IMR-90 (cell line): Measurements from ENCODE around the gene IER5. TPM values are rescaled to one million over a fixed set of nuclear protein-coding genes. Genes with fewer than 3 reads are reported as not detected.

ENCODE experiments used
- ATAC-seq: fragments of 200-7000 bp; cut with Tn5 transposase; 2 replicates; pipeline ENCODE4 v1.9.1; 2020; ENCODE audit warnings: low read depth, mild to moderate bottlenecking, moderate library complexity
- BruUV-seq: library from RNA; stranded (reverse); fragments of 400-500 nt; replicated peaks from 2 replicates; lab custom pipeline; 2021; lab: Mats Ljungman, UMichigan
- CTCF ChIA-PET: fragments of 300-600 bp; formaldehyde crosslinking; extraction: SDS; loops from one replicate; lab custom pipeline; 2021; ENCODE audit warnings: antibody characterized with exemption; lab: Yijun Ruan, JAX
- POLR2A ChIA-PET: fragments of 300-600 bp; sonication (Branson Sonifier 250); formaldehyde crosslinking; loops from one replicate; lab custom pipeline; 2022; ENCODE audit warnings: antibody characterized with exemption; ENCODE audit not compliant: unreplicated experiment; lab: Charles Lee
- DNase-seq: peaks from one replicate; pipeline ENCODE4 v3.0.0; 2013
- H2AFZ ChIP-seq: replicated peaks from 2 replicates; pipeline ENCODE3; 2013; ENCODE audit warnings: low read length, mild to moderate bottlenecking; ENCODE audit not compliant: poor library complexity
- H2AK5ac ChIP-seq: 2 replicates; pipeline ENCODE4 v1.6.1; 2013; ENCODE audit warnings: low read depth, low read length, inconsistent platforms
- H2AK9ac ChIP-seq: replicated peaks from 2 replicates; pipeline ENCODE3; 2013; ENCODE audit warnings: mild to moderate bottlenecking, low read depth, low read length, moderate library complexity; ENCODE audit not compliant: poor library complexity
- H2BK120ac ChIP-seq: 2 replicates; pipeline ENCODE4 v1.6.1; 2013; ENCODE audit warnings: low read depth, low read length, inconsistent platforms
- H2BK15ac ChIP-seq: 3 replicates; pipeline ENCODE4 v1.6.1; 2013; ENCODE audit warnings: low read depth, low read length, inconsistent platforms
- H2BK20ac ChIP-seq: 2 replicates; pipeline ENCODE4 v1.6.1; 2013; ENCODE audit warnings: low read depth, mild to moderate bottlenecking, inconsistent platforms, low read length, moderate library complexity
- H2BK5ac ChIP-seq: 2 replicates; pipeline ENCODE4 v1.6.1; 2013; ENCODE audit warnings: mild to moderate bottlenecking, low read depth, low read length, inconsistent platforms; ENCODE audit not compliant: poor library complexity, severe bottlenecking
- H3K14ac ChIP-seq: replicated peaks from 2 replicates; pipeline ENCODE4 v1.6.1; 2013; ENCODE audit warnings: low read depth, low read length, inconsistent platforms
- H3K18ac ChIP-seq: 2 replicates; pipeline ENCODE4 v1.6.1; 2013; ENCODE audit warnings: low read depth, low read length, control low read depth
- H3K23ac ChIP-seq: 2 replicates; pipeline ENCODE4 v1.6.1; 2013; ENCODE audit warnings: low read depth, low read length, inconsistent platforms
- H3K27ac ChIP-seq: 2 replicates; pipeline ENCODE4 v1.5.1; 2013; ENCODE audit warnings: mild to moderate bottlenecking, control low read depth, low read length; ENCODE audit not compliant: insufficient read depth
- H3K27me3 ChIP-seq: 2 replicates; pipeline ENCODE4 v1.6.1; 2013; ENCODE audit warnings: low read length; ENCODE audit not compliant: control insufficient read depth, insufficient read depth
- H3K36me3 ChIP-seq: 2 replicates; pipeline ENCODE4 v1.6.1; 2013; ENCODE audit warnings: low read length, mixed read lengths; ENCODE audit not compliant: control insufficient read depth, insufficient read depth
- H3K4ac ChIP-seq: 2 replicates; pipeline ENCODE4 v1.6.1; 2013; ENCODE audit warnings: low read depth, low read length, inconsistent platforms
- H3K4me1 ChIP-seq: 2 replicates; pipeline ENCODE4 v1.6.1; 2013; ENCODE audit warnings: low read length, mixed read lengths; ENCODE audit not compliant: control insufficient read depth, insufficient read depth
- H3K4me2 ChIP-seq: 2 replicates; pipeline ENCODE4 v1.6.1; 2013; ENCODE audit warnings: low read depth, mild to moderate bottlenecking, control low read depth, low read length, moderate library complexity
- H3K4me3 ChIP-seq: 2 replicates; pipeline ENCODE4 v1.5.1; 2013; ENCODE audit warnings: low read depth, mild to moderate bottlenecking, control low read depth, low read length, moderate library complexity; ENCODE audit not compliant: insufficient read depth
- H3K56ac ChIP-seq: 2 replicates; pipeline ENCODE4 v1.6.1; 2013; ENCODE audit warnings: low read length, inconsistent platforms; ENCODE audit not compliant: insufficient read depth; ENCODE audit errors: extremely low read depth
- H3K79me1 ChIP-seq, 2 experiments: 2 replicates each; pipeline ENCODE4 v1.6.1; 2013; ENCODE audit warnings: low read length in 2 of 2, inconsistent platforms in 1 of 2, low read depth in 1 of 2
- H3K9ac ChIP-seq: 2 replicates; pipeline ENCODE4 v1.6.1; 2013; ENCODE audit warnings: low read depth, low read length, control low read depth
- H3K9me1 ChIP-seq: 2 replicates; pipeline ENCODE4 v1.6.1; 2013; ENCODE audit warnings: low read length, inconsistent platforms; ENCODE audit not compliant: insufficient read depth
- H3K9me3 ChIP-seq: 2 replicates; pipeline ENCODE4 v1.6.1; 2013; ENCODE audit warnings: low read length; ENCODE audit not compliant: control insufficient read depth, insufficient read depth
- H4K20me1 ChIP-seq: 2 replicates; pipeline ENCODE4 v1.6.1; 2013; ENCODE audit warnings: low read length, inconsistent platforms; ENCODE audit not compliant: insufficient read depth
- H4K5ac ChIP-seq: 2 replicates; pipeline ENCODE4 v1.6.1; 2013; ENCODE audit warnings: mild to moderate bottlenecking, low read depth, low read length, control low read depth
- H4K8ac ChIP-seq, 2 experiments: 2 replicates each; pipeline ENCODE4 v1.6.1; 2013; ENCODE audit warnings: low read depth in 2 of 2, low read length in 2 of 2, control low read depth in 1 of 2, inconsistent platforms in 1 of 2
- H4K91ac ChIP-seq: 2 replicates; pipeline ENCODE4 v1.6.1; 2013; ENCODE audit warnings: low read depth, low read length, inconsistent platforms; ENCODE audit not compliant: insufficient read depth
- BHLHE40 ChIP-seq: fragments of 150-350 bp; IDR thresholded peaks from 2 replicates; pipeline ENCODE4 v1.6.1; 2016; ENCODE audit warnings: mild to moderate bottlenecking, low read depth, low read length
- CEBPB ChIP-seq: IDR thresholded peaks from 2 replicates; pipeline ENCODE4 v1.6.1; 2012; ENCODE audit warnings: low read depth, low read length, improper control_type of control experiment
- CHD1 ChIP-seq: IDR thresholded peaks from 2 replicates; pipeline ENCODE4 v1.6.1; 2012; ENCODE audit warnings: low read depth, low read length, improper control_type of control experiment
- CTCF ChIP-seq: conservative IDR thresholded peaks from 2 replicates; pipeline ENCODE4 v1.5.1; 2012; ENCODE audit warnings: mild to moderate bottlenecking, low read depth, low read length, improper control_type of control experiment
- ELK1 ChIP-seq: fragments of 150-350 bp; IDR thresholded peaks from 2 replicates; pipeline ENCODE4 v1.6.1; 2016; ENCODE audit warnings: low read depth, mild to moderate bottlenecking, low read length, moderate library complexity, borderline replicate concordance
- FOS ChIP-seq: fragments of 150-350 bp; IDR thresholded peaks from 2 replicates; pipeline ENCODE4 v1.6.1; 2016; ENCODE audit warnings: low read depth, low read length
- MAFK ChIP-seq: IDR thresholded peaks from 2 replicates; pipeline ENCODE4 v1.6.1; 2012; ENCODE audit warnings: low read depth, low read length, improper control_type of control experiment
- MAZ ChIP-seq: IDR thresholded peaks from 2 replicates; pipeline ENCODE4 v1.6.1; 2012; ENCODE audit warnings: low read depth, mild to moderate bottlenecking, low read length, improper control_type of control experiment, moderate library complexity, borderline replicate concordance
- MXI1 ChIP-seq: IDR thresholded peaks from 2 replicates; pipeline ENCODE4 v1.6.1; 2012; ENCODE audit warnings: low read depth, mild to moderate bottlenecking, low read length, moderate library complexity, borderline replicate concordance
- NFE2L2 ChIP-seq: fragments of 150-350 bp; IDR thresholded peaks from 2 replicates; pipeline ENCODE4 v1.6.1; 2016; ENCODE audit warnings: low read depth, mild to moderate bottlenecking, low read length
- POLR2A ChIP-seq: IDR thresholded peaks from 2 replicates; pipeline ENCODE4 v1.6.1; 2012; ENCODE audit warnings: mild to moderate bottlenecking, low read depth, low read length
- RAD21 ChIP-seq: IDR thresholded peaks from 2 replicates; pipeline ENCODE4 v1.6.1; 2012; ENCODE audit warnings: low read length, improper control_type of control experiment
- RCOR1 ChIP-seq: IDR thresholded peaks from 2 replicates; pipeline ENCODE4 v1.6.1; 2012; ENCODE audit warnings: mild to moderate bottlenecking, low read length, improper control_type of control experiment; ENCODE audit not compliant: insufficient replicate concordance
- RFX5 ChIP-seq: IDR thresholded peaks from 2 replicates; pipeline ENCODE4 v1.8.0; 2012; ENCODE audit warnings: low read depth, mild to moderate bottlenecking, low read length, moderate library complexity
- SMC3 ChIP-seq: fragments of 150-350 bp; IDR thresholded peaks from 2 replicates; pipeline ENCODE4 v1.6.1; 2016; ENCODE audit warnings: low read depth, mild to moderate bottlenecking, antibody characterized with exemption, low read length, moderate library complexity
- USF2 ChIP-seq: fragments of 150-350 bp; IDR thresholded peaks from 2 replicates; pipeline ENCODE4 v1.6.1; 2017; ENCODE audit warnings: mild to moderate bottlenecking, antibody characterized with exemption, low read length, low read depth
- WGBS, 2 experiments: methylation state at CpG; one replicate each; pipeline versions ENCODE4 v1.1.5 to v1.1.7; 2013; ENCODE audit warnings: missing lambda C conversion rate in 2 of 2; ENCODE audit not compliant: insufficient read length in 1 of 2; ENCODE audit errors: extremely low coverage in 2 of 2; 5-methylcytosine and 5-hydroxymethylcytosine counted together
- dilution Hi-C: fragments of 300-500 bp; cut with HindIII; formaldehyde crosslinking; loops from one replicate; pipeline ENCODE4 v1.14.3; 2018; ENCODE audit warnings: low sequenced_read_pairs; ENCODE audit not compliant: unreplicated experiment
- in situ Hi-C: fragments of 300-500 bp; cut with MboI; formaldehyde crosslinking; loops from 3 replicates; pipeline ENCODE4 v1.14.3; 2019; ENCODE audit warnings: low sequenced_read_pairs, inconsistent platforms, mixed read lengths
- intact Hi-C: fragments of 100-400 bp; cut with micrococcal nuclease; formaldehyde crosslinking; loops from 2 replicates; pipeline ENCODE4 v1.10.0; 2022
- polyA plus RNA-seq, 3 experiments: library from polyadenylated mRNA; depleted of rRNA; stranded (reverse); fragments of >200 nt; gene quantifications; 2 replicates each; pipeline ENCODE4 v1.2.3, GENCODE V29; 2012; ENCODE audit warnings: low replicate concordance in 1 of 3
- total RNA-seq: library from RNA; depleted of rRNA; stranded (reverse); fragments of >200 nt; gene quantifications from 2 replicates; pipeline ENCODE4 v1.2.3, GENCODE V29; 2012

Gene IER5
- total and polyA plus RNA-seq, 2 of the 4 experiments (the other 2 are of a cell fraction): 15.8 to 27.1 TPM

- no peaks in the 10 kb centered on the region for H3K9me1 ChIP-seq
- no peak overlapping the region for H2BK5ac ChIP-seq
- peaks cover 3% of the 10 kb centered on the region for H3K4me1 ChIP-seq
- H3K14ac ChIP-seq: no peak overlapping the region
- no peak overlapping the region for H4K91ac ChIP-seq
- no peak overlapping the region for H4K8ac ChIP-seq
- no peak overlapping the region for H2BK15ac ChIP-seq
- in situ Hi-C loops: no loop called here
- ChIA-PET CTCF (no interaction called here), POLR2A (no interaction called here)
- no peak overlapping the region for H2AFZ ChIP-seq
- H3K27me3 ChIP-seq: no peaks in the 10 kb centered on the region
- H2AK5ac ChIP-seq: no peak overlapping the region
- no peak overlapping the region for H3K4me3 ChIP-seq
- H3K79me1 ChIP-seq: no peaks in the 10 kb centered on the region
- BruUV-seq: no TSS peak
- H3K23ac ChIP-seq: no peak overlapping the region
- no peak overlapping the region for H4K5ac ChIP-seq
- no peak overlapping the region for H3K4ac ChIP-seq
- peaks cover 3% of the 10 kb centered on the region for H3K9me3 ChIP-seq
- WGBS, 2 experiments: 100% methylated on average over 1 of the region's 1 CpG; no CpG with 5 or more reads in 1 of the 2 experiments
- no peak for ATAC-seq
- no peak overlapping the region for H3K9ac ChIP-seq
- no peak overlapping the region for H3K27ac ChIP-seq
- intact Hi-C loops: no loop called here
- DNase-seq: no peak
- H2BK120ac ChIP-seq: no peak overlapping the region
- H3K18ac ChIP-seq: no peak overlapping the region
- no peak overlapping the region for H2BK20ac ChIP-seq
- H3K56ac ChIP-seq: no peak overlapping the region
- dilution Hi-C loops: no loop called here
- H3K4me2 ChIP-seq: no peak overlapping the region
- no peaks in the 10 kb centered on the region for H3K36me3 ChIP-seq
- no peaks in the 10 kb centered on the region for H4K20me1 ChIP-seq
- TF ChIP-seq CHD1: no peak
- TF ChIP-seq CTCF: no peak
- TF ChIP-seq SMC3: no peak
- no peak for TF ChIP-seq MAFK
- no peak for TF ChIP-seq RCOR1
- no peak for TF ChIP-seq BHLHE40
- no peak for TF ChIP-seq NFE2L2
- TF ChIP-seq MAZ: no peak
- no peak for TF ChIP-seq USF2
- TF ChIP-seq POLR2A: no peak
- no peak for TF ChIP-seq RFX5
- TF ChIP-seq MXI1: no peak
- TF ChIP-seq FOS: no peak
- no peak for TF ChIP-seq CEBPB
- TF ChIP-seq RAD21: no peak
- TF ChIP-seq ELK1: no peak
- no peak overlapping the region for H2AK9ac ChIP-seq
These were observed 28.4 kb upstream of the IER5 start for GRCh38 chr1:181060066-181060465.
